Small intestine (tissue), 7 donors: ENCODE measurements around the gene HYAL1. TPM values are rescaled to one million over a fixed set of nuclear protein-coding genes. Genes with fewer than 3 reads are reported as not detected.

Source experiments
- DNase-seq, 2 donors: peaks; one replicate each; pipeline versions ENCODE4 v3.0.0 to v3.0.0-alpha.2; 2013
- FAIRE-seq: peaks from 2 replicates; lab custom pipeline; 2012; peaks lifted over from hg19 to GRCh38; lab: Jason Lieb, UNC
- H3K27ac ChIP-seq, 3 donors: one replicate each; pipeline ENCODE4 v1.5.1; 2013; ENCODE audit warnings: low read length in 2 of 3, mild to moderate bottlenecking in 2 of 3, control low read depth in 1 of 3, inconsistent platforms in 1 of 3, low read depth in 1 of 3, moderate library complexity in 1 of 3
- H3K27me3 ChIP-seq, 3 donors: one replicate each; pipeline ENCODE4 v1.6.1; 2013; ENCODE audit warnings: low read length in 3 of 3, inconsistent platforms in 1 of 3; ENCODE audit not compliant: control insufficient read depth in 3 of 3, insufficient read depth in 3 of 3
- H3K36me3 ChIP-seq, 3 donors: one replicate each; pipeline ENCODE4 v1.6.1; 2013; ENCODE audit warnings: low read length in 3 of 3, inconsistent platforms in 1 of 3, low read depth in 1 of 3, mild to moderate bottlenecking in 1 of 3, moderate library complexity in 1 of 3; ENCODE audit not compliant: control insufficient read depth in 3 of 3, insufficient read depth in 2 of 3
- H3K4me1 ChIP-seq, 3 donors: one replicate each; pipeline ENCODE4 v1.6.1; 2013; ENCODE audit warnings: low read length in 2 of 3, inconsistent platforms in 1 of 3, low read depth in 1 of 3, mild to moderate bottlenecking in 1 of 3, moderate library complexity in 1 of 3; ENCODE audit not compliant: control insufficient read depth in 3 of 3, insufficient read depth in 2 of 3
- H3K4me3 ChIP-seq, 3 donors: one replicate each; pipeline ENCODE4 v1.5.1; 2013; ENCODE audit warnings: low read length in 3 of 3, control low read depth in 1 of 3, inconsistent platforms in 1 of 3, low read depth in 1 of 3, mild to moderate bottlenecking in 1 of 3, moderate library complexity in 1 of 3
- H3K9me3 ChIP-seq, 2 donors: one replicate each; pipeline ENCODE4 v1.6.1; 2013; ENCODE audit warnings: low read depth in 1 of 2, low read length in 1 of 2; ENCODE audit not compliant: control insufficient read depth in 2 of 2, insufficient read depth in 1 of 2
- WGBS, 3 donors: extraction: QIAGEN DNeasy Blood & Tissue Kit; methylation state at CpG; one replicate each; pipeline ENCODE4 v1.1.7; 2013; 5-methylcytosine and 5-hydroxymethylcytosine counted together
- polyA plus RNA-seq, 4 donors: library from polyadenylated mRNA; stranded (reverse) in 3 of 4; unstranded in 1 of 4; fragments of 200-250 nt in 3 of 4; fragments of 120-200 nt in 1 of 4; gene quantifications; one replicate each; pipeline versions ENCODE4 v1.2.1 to v1.2.3, GENCODE V29; 2013
- donor health status: healthy with polysubstance abuse.
- donor health status: control.
- donor health status: control.
- donor health status: Bipolar disorder and iron deficiency.
- donor health status: healthy.

The HYAL1 gene
- polyA plus RNA-seq, 4 donors, result 1.1 to 11.1 (median 3.7) TPM

DNA sequence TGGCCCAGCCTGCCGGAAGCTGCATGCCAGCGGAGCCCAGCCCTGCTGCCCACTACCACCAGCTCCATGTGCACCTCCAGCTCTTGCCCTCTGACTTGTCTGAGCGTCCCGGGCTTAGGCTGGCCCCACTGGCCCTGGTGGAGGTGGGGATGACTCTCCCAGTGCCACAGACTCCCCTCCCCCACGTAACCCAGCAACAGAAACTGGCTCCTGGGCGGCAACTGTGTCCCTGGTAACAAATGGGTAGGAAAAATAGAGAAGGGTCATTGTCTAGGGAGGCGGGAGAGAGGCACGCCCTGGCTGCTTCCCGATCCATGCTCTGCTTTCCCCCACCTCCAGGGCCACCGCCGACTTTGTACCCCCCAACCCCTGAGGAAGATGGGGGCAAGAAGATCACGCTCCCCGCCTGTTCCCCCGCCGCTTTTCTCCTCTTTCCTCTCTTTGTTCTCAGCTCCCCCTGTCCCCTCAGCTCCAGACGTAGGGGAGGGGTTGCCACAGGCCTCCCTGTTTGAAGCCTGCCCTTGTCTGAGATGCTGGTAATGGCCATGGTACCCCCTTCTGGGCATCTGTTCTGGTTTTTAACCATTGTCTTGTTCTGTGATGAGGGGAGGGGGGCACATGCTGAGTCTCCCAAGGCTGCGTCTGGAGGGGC, 45.2 kb downstream of the HYAL1 start:
- no peak for FAIRE-seq
- no peak overlapping the region for H3K4me3 ChIP-seq
- H3K27ac ChIP-seq, result peak overlapping the region in 1 of 3 donors; percentile 52
- peaks cover 0 to 26% (median 4%) of the 10 kb centered on the region in 3 donors for H3K4me1 ChIP-seq
- H3K36me3 ChIP-seq, result peaks cover 4 to 81% (median 10%) of the 10 kb centered on the region in 3 donors
- peaks cover 0 to 14% of the 10 kb centered on the region in 2 donors for H3K9me3 ChIP-seq
- WGBS, 3 donors, result 81 to 95% (median 86%) methylated on average over 12 to 17 of the region's 17 CpGs
- H3K27me3 ChIP-seq, result no peaks in the 10 kb centered on the region
- DNase-seq, result no peak

- DNase-seq, result peak in 1 of 2 donors; percentile 61
Measured at GRCh38 chr3:50256978-50257890, 46.1 kb downstream of the HYAL1 start.

GRCh38 chr3:50255251-50255615, 48.1 kb downstream of the HYAL1 start:
- Histone ChIP-seq H3K36me3 (peaks cover 8 to 94% (median 10%) of the 10 kb centered on the region in 3 donors), H3K4me3 (no peak overlapping the region), H3K9me3 (peaks cover 0 to 14% of the 10 kb centered on the region in 2 donors), H3K4me1 (peaks cover 0 to 12% (median 5%) of the 10 kb centered on the region in 3 donors), H3K27ac (peak overlapping the region in 1 of 3 donors; percentile 69), H3K27me3 (no peaks in the 10 kb centered on the region)
- FAIRE-seq (no peak), DNase-seq (no peak)
- 79 to 88% (median 84%) methylated on average over 9 of the region's 9 CpGs for WGBS, 3 donors

More at GRCh38 chr3:50256978-50257890, 46.1 kb downstream of the HYAL1 start:
- Histone ChIP-seq H3K27me3 (no peaks in the 10 kb centered on the region), H3K4me3 (no peak overlapping the region), H3K36me3 (peaks cover 8 to 85% (median 10%) of the 10 kb centered on the region in 3 donors), H3K9me3 (peaks cover 0 to 14% of the 10 kb centered on the region in 2 donors), H3K27ac (no peak overlapping the region), H3K4me1 (peaks cover 0 to 26% (median 4%) of the 10 kb centered on the region in 3 donors)
- WGBS, 3 donors, result 90 to 93% (median 90%) methylated on average over 20 of the region's 20 CpGs
- no peak for FAIRE-seq

DNA sequence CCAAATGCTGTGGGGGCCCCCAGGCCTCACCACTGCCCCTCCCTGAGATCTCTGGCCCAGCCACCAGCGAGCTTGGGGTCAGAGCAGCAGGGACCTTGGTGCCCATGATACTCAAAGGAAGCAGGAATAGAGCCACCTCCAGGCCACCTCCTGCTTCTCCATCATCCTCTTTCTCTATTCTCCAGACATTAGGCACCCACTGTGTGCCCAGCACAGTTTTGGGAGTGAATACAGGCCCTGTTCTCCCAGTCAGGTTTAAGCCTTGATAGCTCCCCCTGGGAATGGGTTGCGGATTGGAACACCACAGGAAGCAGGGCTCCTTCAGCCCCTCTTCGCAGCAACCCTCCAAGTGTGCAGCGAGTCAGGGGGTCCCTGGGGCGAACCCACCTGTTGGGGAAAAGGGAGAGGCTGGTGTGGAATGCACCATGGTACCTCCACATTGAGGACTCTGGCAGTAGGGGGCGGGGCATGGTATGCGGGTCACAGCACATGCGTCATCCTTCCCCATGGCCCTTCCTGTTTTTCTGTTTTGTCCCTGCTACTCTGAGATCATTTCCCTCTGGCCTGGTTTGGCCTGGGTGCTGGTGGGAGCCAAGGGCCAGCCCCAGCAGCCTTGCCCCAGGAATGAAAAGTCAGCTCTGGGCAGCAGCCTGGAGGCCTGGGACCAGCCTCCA, 48.7 kb downstream of the HYAL1 start:
- Histone ChIP-seq H3K9me3 (peaks cover 0 to 14% of the 10 kb centered on the region in 2 donors), H3K4me1 (peaks cover 0 to 10% (median 4%) of the 10 kb centered on the region in 3 donors), H3K4me3 (no peak overlapping the region), H3K27me3 (no peaks in the 10 kb centered on the region), H3K36me3 (peaks cover 8 to 98% (median 10%) of the 10 kb centered on the region in 3 donors), H3K27ac (peak overlapping the region in 1 of 3 donors; percentile 75)
- FAIRE-seq (no peak), DNase-seq (no peak)
- 74 to 87% (median 77%) methylated on average over 8 of the region's 8 CpGs for WGBS, 3 donors

GRCh38 chr3:50251220-50251619, 52.2 kb downstream of the HYAL1 start:
- peaks cover 3 to 15% (median 3%) of the 10 kb centered on the region in 3 donors for H3K4me1 ChIP-seq
- WGBS, 3 donors, result 23 to 65% (median 38%) methylated on average over 8 of the region's 8 CpGs

GRCh38 chr3:50250514-50250913, 52.9 kb downstream of the HYAL1 start:
- Histone ChIP-seq H3K27me3 (no peaks in the 10 kb centered on the region), H3K36me3 (peaks cover 0 to 90% (median 4%) of the 10 kb centered on the region in 3 donors), H3K4me1 (peaks cover 5 to 22% (median 6%) of the 10 kb centered on the region in 3 donors), H3K27ac (no peak overlapping the region), H3K4me3 (no peak overlapping the region), H3K9me3 (no peaks in the 10 kb centered on the region)
- 92 to 98% (median 96%) methylated on average over 4 of the region's 4 CpGs for WGBS, 3 donors
- DNase-seq (no peak), FAIRE-seq (no peak)

More at GRCh38 chr3:50251220-50251619, 52.2 kb downstream of the HYAL1 start:
- no peak overlapping the region for H3K4me3 ChIP-seq
- peak overlapping the region in 2 of 3 donors; percentile 46 to 61 for H3K27ac ChIP-seq
- H3K36me3 ChIP-seq, result peaks cover under 1 to 97% (median 4%) of the 10 kb centered on the region in 3 donors
- DNase-seq (peak in 1 of 2 donors; percentile 92), FAIRE-seq (no peak)
- no peaks in the 10 kb centered on the region for H3K27me3 ChIP-seq
- H3K9me3 ChIP-seq, result no peaks in the 10 kb centered on the region
